HL-60 (cell line): ENCODE measurements around the gene LMAN2.

ENCODE experiments used
- POLR2AphosphoS5 ChIP-seq: IDR thresholded peaks from 2 replicates; pipeline ENCODE4 v1.6.1; 2012; ENCODE audit warnings: low read depth
- TF ChIP-seq, protein P1 (sequence below): IDR thresholded peaks from one replicate; pipeline ENCODE4 v1.5.1; 2011; ENCODE audit warnings: low read length, control low read depth, inconsistent platforms; ENCODE audit not compliant: insufficient read depth

DNA sequence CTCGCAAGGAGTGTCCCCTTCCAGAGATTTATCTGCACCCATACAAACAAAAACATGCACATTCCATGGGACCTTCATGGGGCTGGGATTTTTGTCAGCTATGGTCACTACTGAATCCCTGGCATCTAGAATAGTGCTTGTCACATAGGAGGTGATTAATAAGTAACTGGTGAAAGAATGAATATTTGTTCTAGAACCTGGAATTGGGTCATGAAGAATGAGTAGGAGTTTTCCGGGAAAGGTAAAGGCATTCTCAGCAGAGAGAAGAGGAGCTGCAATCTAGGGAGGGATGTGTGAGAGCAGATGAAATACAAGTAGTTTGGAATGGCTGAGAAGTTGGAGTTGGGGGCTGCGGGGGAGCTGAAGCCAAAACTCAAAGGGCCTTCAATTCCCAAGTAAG lies 2.8 kb upstream of the LMAN2 start:
- TF ChIP-seq, protein P1, sequence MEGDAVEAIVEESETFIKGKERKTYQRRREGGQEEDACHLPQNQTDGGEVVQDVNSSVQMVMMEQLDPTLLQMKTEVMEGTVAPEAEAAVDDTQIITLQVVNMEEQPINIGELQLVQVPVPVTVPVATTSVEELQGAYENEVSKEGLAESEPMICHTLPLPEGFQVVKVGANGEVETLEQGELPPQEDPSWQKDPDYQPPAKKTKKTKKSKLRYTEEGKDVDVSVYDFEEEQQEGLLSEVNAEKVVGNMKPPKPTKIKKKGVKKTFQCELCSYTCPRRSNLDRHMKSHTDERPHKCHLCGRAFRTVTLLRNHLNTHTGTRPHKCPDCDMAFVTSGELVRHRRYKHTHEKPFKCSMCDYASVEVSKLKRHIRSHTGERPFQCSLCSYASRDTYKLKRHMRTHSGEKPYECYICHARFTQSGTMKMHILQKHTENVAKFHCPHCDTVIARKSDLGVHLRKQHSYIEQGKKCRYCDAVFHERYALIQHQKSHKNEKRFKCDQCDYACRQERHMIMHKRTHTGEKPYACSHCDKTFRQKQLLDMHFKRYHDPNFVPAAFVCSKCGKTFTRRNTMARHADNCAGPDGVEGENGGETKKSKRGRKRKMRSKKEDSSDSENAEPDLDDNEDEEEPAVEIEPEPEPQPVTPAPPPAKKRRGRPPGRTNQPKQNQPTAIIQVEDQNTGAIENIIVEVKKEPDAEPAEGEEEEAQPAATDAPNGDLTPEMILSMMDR = no peak
- no peak for TF ChIP-seq POLR2AphosphoS5
